Measurements from ENCODE around the gene PRKCB. TPM values are rescaled to one million over a fixed set of nuclear protein-coding genes. Genes with fewer than 3 reads are reported as not detected.

PRKCB gene
- total RNA-seq, 1 experiment from 2014 or later = not detected

DNA sequence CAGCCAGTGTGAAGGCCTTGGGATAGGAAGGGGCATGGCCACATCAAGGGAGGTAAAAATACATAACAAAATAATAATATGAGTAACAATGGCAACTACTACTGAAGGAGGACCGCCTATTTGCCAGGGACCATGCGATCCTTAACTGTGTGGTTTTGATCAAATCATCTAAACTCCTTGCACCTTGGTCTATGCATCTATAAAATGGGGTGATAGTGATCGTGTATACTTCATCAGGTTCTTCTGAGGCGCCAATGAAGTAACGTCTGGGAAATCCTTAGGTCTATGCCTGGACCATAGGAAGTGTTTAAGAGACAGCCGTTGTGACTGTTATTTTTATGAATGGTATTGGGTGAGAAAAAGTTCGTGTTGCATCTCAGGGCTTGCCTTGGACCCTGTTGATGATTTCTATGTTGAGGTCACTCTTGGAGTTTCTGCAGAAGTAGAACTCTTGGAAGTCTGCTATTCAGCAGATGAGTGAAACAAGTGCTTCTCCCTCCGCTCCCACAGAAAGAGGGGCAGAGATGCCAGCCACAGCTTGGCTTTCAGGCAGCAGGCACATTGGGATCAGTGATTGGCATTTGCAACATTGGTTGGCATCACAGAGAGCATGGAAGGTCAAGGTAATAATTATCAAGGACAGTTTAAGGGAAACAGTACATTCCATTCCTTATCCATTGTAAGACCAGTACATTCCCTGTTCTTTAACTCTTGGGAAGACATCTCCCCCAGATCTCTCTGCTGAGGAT lies 63.1 kb downstream of the PRKCB start:
- no peaks in the 10 kb centered on the region for H3K9me3 Mint-ChIP-seq (ENCODE audit: unreplicated experiment)
- no peaks in the 10 kb centered on the region for H3K36me3 Mint-ChIP-seq (ENCODE audit: insufficient read depth, unreplicated experiment)
- intact Hi-C loops (cut with micrococcal nuclease) = no loop called here
- BruUV-seq (replicated peaks) = no TSS peak
- TF ChIP-seq CTCF (IDR thresholded peaks at IDR 0.05; ENCODE audit: unreplicated experiment) = no peak
- ChIA-PET CTCF (interaction anchor here (1.3 kb wide), 1 partner anchor 9 kb away, joined by 4 read pairs; no protein-coding TSS in a partner anchor), POLR2A (no interaction called here)
- H3K4me3 Mint-ChIP-seq (ENCODE audit: unreplicated experiment) = no peak overlapping the region
- no peak for DNase-seq (ENCODE audit: unreplicated experiment)
- peaks cover 13% of the 10 kb centered on the region for H3K4me1 Mint-ChIP-seq (ENCODE audit: insufficient read depth, unreplicated experiment)
- H3K27me3 Mint-ChIP-seq (ENCODE audit: insufficient read depth, unreplicated experiment) = peaks cover 15% of the 10 kb centered on the region
- H3K27ac Mint-ChIP-seq (ENCODE audit: low read depth, unreplicated experiment) = no peak overlapping the region

DNA sequence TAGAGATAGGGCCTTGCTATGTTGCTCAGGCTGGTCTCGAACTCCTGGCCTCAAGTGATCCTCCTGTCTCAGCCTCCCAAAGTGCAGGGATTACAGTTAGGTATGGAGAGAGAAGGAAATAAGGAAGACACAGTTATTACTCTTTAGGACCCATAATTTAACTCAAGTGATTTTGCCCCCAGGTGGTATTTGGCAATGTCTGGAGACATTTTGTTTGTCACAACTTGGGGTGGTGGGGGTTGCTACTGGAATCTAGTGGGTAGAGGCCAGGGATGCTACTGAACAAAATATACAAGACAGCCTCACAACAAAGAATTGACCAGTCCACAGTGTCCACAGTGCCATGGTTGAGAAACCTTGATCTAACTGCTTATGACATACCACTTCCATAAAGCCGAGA lies 64.1 kb downstream of the PRKCB start:
- no peak for TF ChIP-seq CTCF (IDR thresholded peaks at IDR 0.05; ENCODE audit: unreplicated experiment)
- H3K9me3 Mint-ChIP-seq (ENCODE audit: unreplicated experiment) = no peaks in the 10 kb centered on the region
- no peak for DNase-seq (ENCODE audit: unreplicated experiment)
- no TSS peak for BruUV-seq (replicated peaks)
- no peaks in the 10 kb centered on the region for H3K36me3 Mint-ChIP-seq (ENCODE audit: insufficient read depth, unreplicated experiment)
- peaks cover 14% of the 10 kb centered on the region for H3K4me1 Mint-ChIP-seq (ENCODE audit: insufficient read depth, unreplicated experiment)
- intact Hi-C loops (cut with micrococcal nuclease) = no loop called here
- peaks cover 15% of the 10 kb centered on the region for H3K27me3 Mint-ChIP-seq (ENCODE audit: insufficient read depth, unreplicated experiment)
- POLR2A ChIA-PET = no interaction called here
- no peak overlapping the region for H3K27ac Mint-ChIP-seq (ENCODE audit: low read depth, unreplicated experiment)
- no peak overlapping the region for H3K4me3 Mint-ChIP-seq (ENCODE audit: unreplicated experiment)
- CTCF ChIA-PET = no interaction called here

GRCh38 chr16:23900480-23901177 lies 64.8 kb downstream of the PRKCB start:
- POLR2A ChIA-PET = interaction anchor here (0.7 kb wide), 1 partner anchor 1262 kb away, joined by 3 read pairs; no protein-coding TSS in a partner anchor
- intact Hi-C loops (cut with micrococcal nuclease) = no loop called here

More at GRCh38 chr16:23900480-23901177, 64.8 kb downstream of the PRKCB start:
- no peak for DNase-seq (ENCODE audit: unreplicated experiment)
- BruUV-seq (replicated peaks) = no TSS peak
- CTCF ChIA-PET = interaction anchor here (0.6 kb wide), 1 partner anchor 109 kb away, joined by 3 read pairs; no protein-coding TSS in a partner anchor
- no peaks in the 10 kb centered on the region for H3K36me3 Mint-ChIP-seq (ENCODE audit: insufficient read depth, unreplicated experiment)
- H3K4me3 Mint-ChIP-seq (ENCODE audit: unreplicated experiment) = no peak overlapping the region
- TF ChIP-seq CTCF (IDR thresholded peaks at IDR 0.05; ENCODE audit: unreplicated experiment) = no peak
- H3K9me3 Mint-ChIP-seq (ENCODE audit: unreplicated experiment) = no peaks in the 10 kb centered on the region
- peaks cover 19% of the 10 kb centered on the region for H3K4me1 Mint-ChIP-seq (ENCODE audit: insufficient read depth, unreplicated experiment)
- H3K27ac Mint-ChIP-seq (ENCODE audit: low read depth, unreplicated experiment) = no peak overlapping the region
- peaks cover 15% of the 10 kb centered on the region for H3K27me3 Mint-ChIP-seq (ENCODE audit: insufficient read depth, unreplicated experiment)
